ENCODE data around the gene MRGPRD. TPM values are rescaled to one million over a fixed set of nuclear protein-coding genes. Genes with fewer than 3 reads are reported as not detected.

MRGPRD gene, protein sequence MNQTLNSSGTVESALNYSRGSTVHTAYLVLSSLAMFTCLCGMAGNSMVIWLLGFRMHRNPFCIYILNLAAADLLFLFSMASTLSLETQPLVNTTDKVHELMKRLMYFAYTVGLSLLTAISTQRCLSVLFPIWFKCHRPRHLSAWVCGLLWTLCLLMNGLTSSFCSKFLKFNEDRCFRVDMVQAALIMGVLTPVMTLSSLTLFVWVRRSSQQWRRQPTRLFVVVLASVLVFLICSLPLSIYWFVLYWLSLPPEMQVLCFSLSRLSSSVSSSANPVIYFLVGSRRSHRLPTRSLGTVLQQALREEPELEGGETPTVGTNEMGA
- not detected in 5 replicates for total RNA-seq (2022; extraction: Qiagen RNA extraction; ENCODE audit: low read depth)

DNA sequence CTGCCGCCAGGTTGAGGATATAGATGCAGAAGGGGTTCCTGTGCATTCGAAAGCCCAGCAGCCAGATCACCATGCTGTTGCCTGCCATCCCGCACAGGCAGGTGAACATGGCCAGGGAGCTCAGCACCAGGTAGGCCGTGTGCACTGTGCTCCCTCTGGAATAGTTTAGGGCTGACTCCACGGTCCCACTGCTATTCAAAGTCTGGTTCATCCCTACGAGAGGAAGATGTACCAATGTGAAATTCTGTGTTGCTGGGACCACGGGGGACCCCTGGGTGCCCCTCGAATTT lies at the start of gene MRGPRD:
Gene MRGPRD, minus strand, starts transcription at position 211 of the 290 bp plus-strand sequence. Its CDS starts 0 bp downstream, at position 211.

DNA sequence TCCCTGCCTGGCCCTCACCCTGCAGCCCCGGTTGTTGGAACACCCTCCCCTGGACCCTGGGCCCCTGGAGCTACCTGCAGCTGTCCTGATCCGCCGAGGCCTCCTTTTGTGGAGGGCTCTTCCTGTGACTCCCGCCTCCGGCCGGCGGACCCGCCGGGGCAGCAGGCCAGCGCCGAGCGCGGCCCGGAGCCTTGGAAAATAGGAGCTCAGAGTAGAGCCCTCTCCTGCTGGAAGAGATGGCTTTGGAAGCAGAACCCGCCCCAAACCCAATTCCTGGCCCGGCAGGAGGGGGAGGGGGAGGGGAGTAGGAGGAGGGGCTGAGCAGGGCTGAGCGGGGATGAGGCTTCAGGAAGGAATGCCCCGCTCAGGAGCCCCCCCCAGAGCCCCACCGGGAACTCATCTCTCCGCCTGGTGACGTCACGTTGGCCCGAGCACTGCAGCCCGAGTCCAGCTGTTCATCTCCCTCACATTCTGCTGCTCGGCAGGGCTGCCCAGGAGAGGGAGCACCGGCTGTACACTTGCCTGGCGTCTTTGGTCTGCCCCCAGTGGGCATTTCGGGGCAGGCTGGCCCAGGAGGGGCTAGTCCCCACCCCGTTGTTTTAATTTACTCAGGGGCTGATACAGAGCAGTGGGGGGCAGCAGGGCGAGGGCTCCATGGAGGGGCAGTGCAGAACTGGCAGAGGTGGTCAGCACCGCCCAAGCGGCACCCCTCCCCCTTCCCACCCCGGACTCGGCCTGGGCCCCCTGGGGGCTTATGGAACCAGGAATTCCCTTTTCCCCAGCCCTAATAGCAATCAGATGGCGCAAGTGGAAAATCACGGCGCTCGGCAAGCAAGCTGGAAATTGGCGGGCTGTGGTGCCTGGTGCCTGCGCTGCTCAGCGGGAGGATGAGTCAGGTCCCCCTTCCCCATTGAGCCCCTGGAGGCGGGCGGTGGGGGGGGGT lies 32.5 kb upstream of the MRGPRD start, which contains the start of gene MRGPRF:
Gene MRGPRF, minus strand, starts transcription at position 238 of the 943 bp plus-strand sequence. CDS start 3,345 bp downstream, outside the sequence.

Other genes starting within 250 kb of the MRGPRD start
- gene TESMIN, start 229.5 kb downstream of the MRGPRD start, total RNA-seq (2022; extraction: Qiagen RNA extraction; ENCODE audit: low read depth) = 4.3 to 6.8 TPM (median 5.7 TPM) in 5 replicates
- 27.3 to 31.7 TPM (median 30.9 TPM) in 5 replicates for gene CPT1A, start 139.1 kb downstream of the MRGPRD start, total RNA-seq (2022; extraction: Qiagen RNA extraction; ENCODE audit: low read depth)
- 128 to 148 TPM (median 137 TPM) in 5 replicates for gene MRPL21, start 77.2 kb downstream of the MRGPRD start, total RNA-seq (2022; extraction: Qiagen RNA extraction; ENCODE audit: low read depth)
- 12.0 to 16.8 TPM (median 14.8 TPM) in 5 replicates for gene IGHMBP2, start 77.1 kb downstream of the MRGPRD start, total RNA-seq (2022; extraction: Qiagen RNA extraction; ENCODE audit: low read depth)
- 0.06 to 0.09 TPM (median 0.08 TPM) in 3 of 5 replicates, not detected in the others for gene MRGPRF, start 32.3 kb upstream of the MRGPRD start, total RNA-seq (2022; extraction: Qiagen RNA extraction; ENCODE audit: low read depth)
- gene TPCN2, start 67.9 kb upstream of the MRGPRD start, total RNA-seq (2022; extraction: Qiagen RNA extraction; ENCODE audit: low read depth) = 10.1 to 14.1 TPM (median 12.3 TPM) in 5 replicates
- gene SMIM38, start 174.9 kb upstream of the MRGPRD start, total RNA-seq (2022; extraction: Qiagen RNA extraction; ENCODE audit: low read depth) = 0.05 TPM in 1 of 5 replicates, not detected in the others

Measured in A549 treated with GW870086 at 1 μM for 4 hours (cell line).